Mucosa of descending colon (tissue), 3 donors: ENCODE measurements around the gene TSKU. TPM values are rescaled to one million over a fixed set of nuclear protein-coding genes. Genes with fewer than 3 reads are reported as not detected.
A peak's percentile ranks its signal among the peaks of the same experiment; 100 is the strongest.

Source experiments
- ATAC-seq: fragments of 200-7000 bp; cut with Tn5 transposase; one replicate; pipeline ENCODE4 v1.9.1; 2020; ENCODE audit warnings: mild to moderate bottlenecking, moderate library complexity
- DNase-seq, 3 donors: peaks; one replicate each; pipeline ENCODE4 v3.0.0-alpha.2; 2020
- H3K36me3 ChIP-seq: fragments of 200-600 bp; one replicate; pipeline ENCODE4 v1.8.0; 2021; ENCODE audit warnings: low read depth, mild to moderate bottlenecking
- H3K4me1 ChIP-seq: fragments of 200-600 bp; one replicate; pipeline ENCODE4 v1.8.0; 2021; ENCODE audit warnings: low read depth, mild to moderate bottlenecking
- H3K4me3 ChIP-seq: fragments of 200-600 bp; one replicate; pipeline ENCODE4 v1.8.0; 2021; ENCODE audit warnings: mild to moderate bottlenecking
- H3K9me3 ChIP-seq: fragments of 200-600 bp; one replicate; pipeline ENCODE4 v1.8.0; 2021; ENCODE audit warnings: mild to moderate bottlenecking
- CTCF ChIP-seq: fragments of 200-600 bp; IDR thresholded peaks from one replicate; pipeline ENCODE4 v1.8.0; 2022; ENCODE audit warnings: antibody characterized with exemption, mild to moderate bottlenecking
- intact Hi-C, 2 donors: fragments of 100-400 bp; cut with DNase I in 1 of 2; cut with micrococcal nuclease in 1 of 2; formaldehyde crosslinking; loops; one replicate each; pipeline versions ENCODE4 v1.11.0 to v1.11.1; 2022; cut with DNase I, micrococcal nuclease
- total RNA-seq, 3 donors: library from RNA; stranded (reverse); fragmentation: NEBNext Ultra II Directional in 2 of 3; extraction: Animal tissue kit (Norgen Biotek cat#: 25700) in 2 of 3; gene quantifications; one replicate each; pipeline versions ENCODE4 v1.2.1 to v1.2.4, GENCODE V29; 2021 to 2023
- donor health status: DM: no; HTN: no; CAD: no; lungs with moderate emphysema.
- donor health status: DM: no; HTN: no; CAD: no.
- donor health status: DM: no; HTN: yes; CAD: no.

TSKU gene
- total RNA-seq, 3 donors from 2014 or later, result 21.5 to 42.9 (median 41.8) TPM

- H3K4me3 ChIP-seq, result no peak overlapping the region
- H3K9me3 ChIP-seq, result no peaks in the 10 kb centered on the region
- H3K36me3 ChIP-seq, result no peaks in the 10 kb centered on the region
- DNase-seq (no peak), ATAC-seq (no peak)
- H3K4me1 ChIP-seq, result peaks cover 7% of the 10 kb centered on the region
- intact Hi-C loops, result no loop called here
- no peak for TF ChIP-seq CTCF
These were observed 60.8 kb downstream of the TSKU start for GRCh38 chr11:76843907-76844306.

GRCh38 chr11:76844511-76844910 lies 61.4 kb downstream of the TSKU start:
- H3K36me3 ChIP-seq, result no peaks in the 10 kb centered on the region
- peaks cover 4% of the 10 kb centered on the region for H3K4me1 ChIP-seq
- intact Hi-C loops, result no loop called here
- no peak for TF ChIP-seq CTCF
- H3K4me3 ChIP-seq, result no peak overlapping the region
- no peaks in the 10 kb centered on the region for H3K9me3 ChIP-seq
- no peak for DNase-seq
- no peak for ATAC-seq

- Histone ChIP-seq H3K4me3 (no peak overlapping the region), H3K9me3 (no peaks in the 10 kb centered on the region), H3K36me3 (no peaks in the 10 kb centered on the region), H3K4me1 (no peaks in the 10 kb centered on the region)
- TF ChIP-seq CTCF, result no peak
- ATAC-seq, result peak; percentile 91
- peak; percentile 44 to 57 (median 48) for DNase-seq
- intact Hi-C loops, result no loop called here
These were observed 61.9 kb downstream of the TSKU start for GRCh38 chr11:76845069-76845468.

DNA sequence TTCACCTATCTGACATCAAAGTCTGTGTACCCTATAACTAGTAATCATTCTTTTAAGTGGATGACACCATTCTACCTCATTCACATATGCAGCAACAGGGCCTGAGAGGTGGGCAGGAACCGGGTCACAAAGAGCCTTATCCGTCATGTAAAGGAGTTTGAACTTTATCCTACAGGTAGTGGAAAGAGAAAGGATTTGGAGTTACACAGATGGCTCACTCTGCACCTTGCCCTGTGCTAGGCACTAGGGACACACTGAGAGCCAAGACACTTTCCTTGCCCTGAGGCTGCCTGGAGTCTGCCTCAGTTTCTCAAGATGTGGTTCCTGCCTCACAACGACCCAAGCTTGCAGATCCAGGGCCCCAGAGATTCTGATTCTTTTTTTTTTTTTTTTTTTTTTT lies 63.3 kb downstream of the TSKU start:
- ATAC-seq (peak; percentile 65), DNase-seq (no peak)
- intact Hi-C loops, result no loop called here
- H3K9me3 ChIP-seq, result no peaks in the 10 kb centered on the region
- H3K36me3 ChIP-seq, result no peaks in the 10 kb centered on the region
- TF ChIP-seq CTCF, result no peak
- H3K4me3 ChIP-seq, result no peak overlapping the region
- no peaks in the 10 kb centered on the region for H3K4me1 ChIP-seq

Other genes starting within 250 kb of the TSKU start
- gene LRRC32, start 112.6 kb upstream of the TSKU start, total RNA-seq, result 10 to 100 TPM; 10.4 to 20.3 (median 18.6) TPM
- gene ACER3, start 77.6 kb downstream of the TSKU start, total RNA-seq, result 10 to 100 TPM; 32.3 to 45.7 (median 39.2) TPM